Neutrophil (primary cell): ENCODE measurements around the gene C1orf167.

Source experiments
- H3K27ac ChIP-seq: fragments of 200-600 bp; sonication (generic); 2 replicates; pipeline ENCODE4 v1.5.1; 2016; ENCODE audit warnings: mild to moderate bottlenecking, moderate library complexity
- H3K27me3 ChIP-seq: fragments of 200-600 bp; sonication (generic); 2 replicates; pipeline ENCODE4 v1.6.0; 2016; ENCODE audit warnings: mild to moderate bottlenecking
- H3K36me3 ChIP-seq: fragments of 200-600 bp; sonication (generic); 2 replicates; pipeline ENCODE4 v1.5.1; 2017
- H3K4me1 ChIP-seq, 2 experiments: fragments of 200-600 bp in 1 of 2; sonication (generic) in 1 of 2; 1 replicate in 1 of 2; 2 replicates in 1 of 2; pipeline versions ENCODE4 v1.5.1 to v1.6.1; 2013 to 2016; ENCODE audit warnings: low read depth in 1 of 2, low read length in 1 of 2, mild to moderate bottlenecking in 1 of 2, moderate library complexity in 1 of 2; ENCODE audit not compliant: control insufficient read depth in 1 of 2, insufficient read depth in 1 of 2
- H3K4me3 ChIP-seq, 2 experiments: fragments of 200-600 bp in 1 of 2; sonication (generic) in 1 of 2; 1 replicate in 1 of 2; 2 replicates in 1 of 2; pipeline ENCODE4 v1.5.1; 2013 to 2016; ENCODE audit warnings: low read depth in 1 of 2, low read length in 1 of 2, mild to moderate bottlenecking in 1 of 2, moderate library complexity in 1 of 2
- H3K9me3 ChIP-seq: fragments of 200-600 bp; sonication (generic); 2 replicates; pipeline ENCODE4 v1.5.1; 2016
- CTCF ChIP-seq: fragments of 200-600 bp; sonication (generic); IDR thresholded peaks from 2 replicates; pipeline ENCODE4 v1.5.1; 2016; ENCODE audit warnings: antibody characterized with exemption

The C1orf167 gene

GRCh38 chr1:11736746-11737639 lies 25.0 kb upstream of the C1orf167 start:
- H3K4me1 ChIP-seq, result peaks cover 91 to 94% of the 10 kb centered on the region in 2 experiments

GRCh38 chr1:11738096-11738495 lies 23.9 kb upstream of the C1orf167 start:
- Histone ChIP-seq H3K4me1 (peaks cover 89 to 93% of the 10 kb centered on the region in 2 experiments), H3K4me3 (peak overlapping the region; percentile 97 to 98), H3K27me3 (no peaks in the 10 kb centered on the region)

More at GRCh38 chr1:11736746-11737639, 25.0 kb upstream of the C1orf167 start:
- H3K4me3 ChIP-seq, result peak overlapping the region; percentile 97 to 98
- no peaks in the 10 kb centered on the region for H3K9me3 ChIP-seq
- TF ChIP-seq CTCF, result no peak
- peak overlapping the region; percentile 98 for H3K27ac ChIP-seq
- H3K27me3 ChIP-seq, result no peaks in the 10 kb centered on the region
- H3K36me3 ChIP-seq, result peaks cover 2% of the 10 kb centered on the region

GRCh38 chr1:11738783-11739182 lies 23.2 kb upstream of the C1orf167 start:
- Histone ChIP-seq H3K36me3 (peaks cover 5% of the 10 kb centered on the region), H3K27ac (peak overlapping the region; percentile 98), H3K9me3 (no peaks in the 10 kb centered on the region), H3K4me3 (peak overlapping the region; percentile 97 to 98), H3K27me3 (no peaks in the 10 kb centered on the region), H3K4me1 (peaks cover 84 to 93% of the 10 kb centered on the region in 2 experiments)
- peak; percentile 29 for TF ChIP-seq CTCF

More at GRCh38 chr1:11738096-11738495, 23.9 kb upstream of the C1orf167 start:
- peak overlapping the region; percentile 98 for H3K27ac ChIP-seq
- no peak for TF ChIP-seq CTCF
- no peaks in the 10 kb centered on the region for H3K9me3 ChIP-seq
- peaks cover 3% of the 10 kb centered on the region for H3K36me3 ChIP-seq

GRCh38 chr1:11740258-11741192 lies 21.5 kb upstream of the C1orf167 start:
- H3K27me3 ChIP-seq, result no peaks in the 10 kb centered on the region
- H3K27ac ChIP-seq, result peak overlapping the region; percentile 98
- peaks cover 21% of the 10 kb centered on the region for H3K36me3 ChIP-seq
- no peaks in the 10 kb centered on the region for H3K9me3 ChIP-seq
- peaks cover 68 to 88% of the 10 kb centered on the region in 2 experiments for H3K4me1 ChIP-seq
- no peak for TF ChIP-seq CTCF
- peak overlapping the region; percentile 97 to 98 for H3K4me3 ChIP-seq

GRCh38 chr1:11741482-11741881 lies 20.5 kb upstream of the C1orf167 start:
- peak overlapping the region; percentile 98 for H3K27ac ChIP-seq

More at GRCh38 chr1:11741482-11741881, 20.5 kb upstream of the C1orf167 start:
- no peak for TF ChIP-seq CTCF
- H3K36me3 ChIP-seq, result peaks cover 31% of the 10 kb centered on the region
- no peaks in the 10 kb centered on the region for H3K9me3 ChIP-seq
- peak overlapping the region; percentile 97 to 98 for H3K4me3 ChIP-seq
- no peaks in the 10 kb centered on the region for H3K27me3 ChIP-seq
- H3K4me1 ChIP-seq, result peaks cover 74 to 92% of the 10 kb centered on the region in 2 experiments
